GM12878 (cell line): ENCODE data around the gene LSAMP. TPM values are rescaled to one million over a fixed set of nuclear protein-coding genes. Genes with fewer than 3 reads are reported as not detected.

Experiments used
- ATAC-seq: fragments of 200-7000 bp; cut with Tn5 transposase; 3 replicates; pipeline ENCODE4 v1.9.1; 2020; ENCODE audit warnings: mild to moderate bottlenecking, moderate library complexity
- BruUV-seq: library from RNA; stranded (reverse); fragments of 400-500 nt; replicated peaks from 2 replicates; lab custom pipeline; 2021; lab: Mats Ljungman, UMichigan
- CTCF ChIA-PET: fragments of 300-600 bp; sonication (Branson Sonifier 250); formaldehyde crosslinking; extraction: SDS; loops from one replicate; lab custom pipeline; 2021; ENCODE audit warnings: inconsistent platforms; lab: Yijun Ruan, JAX
- POLR2A ChIA-PET: fragments of 350-600 bp; formaldehyde crosslinking; extraction: SDS; loops from one replicate; lab custom pipeline; 2021; ENCODE audit warnings: inconsistent platforms; lab: Charles Lee
- RAD21 ChIA-PET: fragments of 300-600 bp; sonication (Branson Sonifier 250); formaldehyde crosslinking; loops from one replicate; lab custom pipeline; 2023; ENCODE audit warnings: antibody characterized with exemption; ENCODE audit not compliant: unreplicated experiment; lab: Charles Lee
- SMC1A ChIA-PET: fragments of 300-600 bp; sonication (Branson Sonifier 250); formaldehyde crosslinking; loops from one replicate; lab custom pipeline; 2023; ENCODE audit not compliant: unreplicated experiment, uncharacterized antibody; lab: Charles Lee
- DNase-seq: peaks from one replicate; pipeline ENCODE4 v3.0.0-alpha.2; 2011; ENCODE audit warnings: low read depth, low spot score
- FAIRE-seq: peaks from 3 replicates; lab custom pipeline; 2011; peaks lifted over from hg19 to GRCh38; lab: Jason Lieb, UNC
- H2AFZ ChIP-seq: 2 replicates; pipeline ENCODE4 v1.6.0; 2011; ENCODE audit warnings: low read depth, low read length, control low read depth; ENCODE audit not compliant: control insufficient read depth
- H3K27ac ChIP-seq: 2 replicates; pipeline ENCODE4 v1.5.1; 2011; ENCODE audit warnings: control low read depth; ENCODE audit not compliant: control insufficient read depth, insufficient read depth
- H3K27me3 ChIP-seq, 2 experiments: replicated peaks in 1 of 2; 2 replicates each; pipeline versions ENCODE4 v1.6.0 to v1.6.1; 2011; ENCODE audit warnings: low read length in 1 of 2; ENCODE audit not compliant: control insufficient read depth in 2 of 2, insufficient read depth in 2 of 2
- H3K36me3 ChIP-seq, 2 experiments: 2 replicates each; pipeline ENCODE4 v1.5.1; 2011; ENCODE audit warnings: low read length in 1 of 2; ENCODE audit not compliant: control insufficient read depth in 2 of 2, insufficient read depth in 2 of 2
- H3K4me1 ChIP-seq: 2 replicates; pipeline ENCODE4 v1.6.1; 2011; ENCODE audit warnings: mild to moderate bottlenecking, low read length, moderate library complexity, mixed read lengths; ENCODE audit not compliant: control insufficient read depth, insufficient read depth
- H3K4me2 ChIP-seq: 2 replicates; pipeline ENCODE4 v1.6.0; 2011; ENCODE audit warnings: control low read depth; ENCODE audit not compliant: control insufficient read depth, insufficient read depth
- H3K4me3 ChIP-seq: fragments of 200-600 bp; sonication (generic); 2 replicates; pipeline ENCODE4 v1.5.1; 2016
- H3K79me2 ChIP-seq: 2 replicates; pipeline ENCODE4 v1.6.0; 2011; ENCODE audit warnings: low read length; ENCODE audit not compliant: control insufficient read depth, insufficient read depth
- H3K9ac ChIP-seq: 2 replicates; pipeline ENCODE4 v1.8.0; 2011; ENCODE audit warnings: low read length, control low read depth, mixed read lengths; ENCODE audit not compliant: control insufficient read depth, insufficient read depth
- H3K9me3 ChIP-seq: replicated peaks from 3 replicates; pipeline ENCODE4 v1.5.1; 2011; ENCODE audit warnings: mild to moderate bottlenecking, low read length; ENCODE audit not compliant: control insufficient read depth, insufficient read depth
- H4K20me1 ChIP-seq: 2 replicates; pipeline ENCODE4 v1.6.0; 2011; ENCODE audit not compliant: control insufficient read depth, insufficient read depth
- ASH2L ChIP-seq: fragments of 300-600, 200-600 bp; sonication (generic); IDR thresholded peaks from 2 replicates; pipeline ENCODE4 v1.6.1; 2017; ENCODE audit warnings: low read depth, mild to moderate bottlenecking, borderline replicate concordance
- BACH1 ChIP-seq: fragments of 450-650 bp; IDR thresholded peaks from 2 replicates; pipeline ENCODE4 v1.6.1; 2017; ENCODE audit warnings: mild to moderate bottlenecking, borderline replicate concordance
- CHD1 ChIP-seq: IDR thresholded peaks from 2 replicates; pipeline ENCODE4 v1.6.1; 2012; ENCODE audit warnings: low read depth, low read length, improper control_type of control experiment
- CHD2 ChIP-seq: IDR thresholded peaks from 2 replicates; pipeline ENCODE4 v1.6.1; 2011; ENCODE audit warnings: low read depth, low read length, improper control_type of control experiment, borderline replicate concordance
- ESRRA ChIP-seq: IDR thresholded peaks from 2 replicates; pipeline ENCODE4 v1.6.1; 2012; ENCODE audit warnings: mild to moderate bottlenecking, low read length, improper control_type of control experiment
- MTA2 ChIP-seq: fragments of 450-650 bp; IDR thresholded peaks from 2 replicates; pipeline ENCODE4 v1.6.1; 2016; ENCODE audit warnings: low read depth, mild to moderate bottlenecking, moderate library complexity
- MXI1 ChIP-seq: fragments of 150-350 bp; IDR thresholded peaks from 2 replicates; pipeline ENCODE4 v1.6.1; 2011; ENCODE audit warnings: low read depth, mild to moderate bottlenecking, inconsistent platforms, low read length, improper control_type of control experiment
- NFYA ChIP-seq: IDR thresholded peaks from 2 replicates; pipeline ENCODE4 v1.6.1; 2011; ENCODE audit warnings: low read depth, mild to moderate bottlenecking, low read length, improper control_type of control experiment, borderline replicate concordance
- NRF1 ChIP-seq: conservative IDR thresholded peaks from 2 replicates; pipeline ENCODE4 v1.6.1; 2011; ENCODE audit warnings: mild to moderate bottlenecking, low read depth, low read length, improper control_type of control experiment
- RB1 ChIP-seq: fragments of 450-650 bp; formaldehyde crosslinking; IDR thresholded peaks from 2 replicates; pipeline ENCODE4 v1.6.1; 2017; ENCODE audit warnings: mild to moderate bottlenecking, borderline replicate concordance
- SMAD1 ChIP-seq: fragments of 450-650 bp; IDR thresholded peaks from 2 replicates; pipeline ENCODE4 v1.6.1; 2018; ENCODE audit warnings: mild to moderate bottlenecking, low read depth; ENCODE audit not compliant: partially characterized antibody
- SPI1 ChIP-seq: IDR thresholded peaks from 2 replicates; pipeline ENCODE4 v1.6.1; 2011; ENCODE audit warnings: low read depth, mild to moderate bottlenecking, low read length, moderate library complexity, borderline replicate concordance; ENCODE audit not compliant: insufficient read depth
- TCF3 ChIP-seq: IDR thresholded peaks from 2 replicates; pipeline ENCODE4 v1.6.1; 2012; ENCODE audit warnings: low read depth, mild to moderate bottlenecking, low read length, borderline replicate concordance; ENCODE audit not compliant: insufficient read depth
- USF1 ChIP-seq: IDR thresholded peaks from 2 replicates; pipeline ENCODE4 v1.6.1; 2011; ENCODE audit warnings: borderline replicate concordance, low read depth, mild to moderate bottlenecking, moderate library complexity, mixed read lengths, low read length; ENCODE audit not compliant: insufficient read depth; ENCODE audit errors: extremely low read length
- YY1 ChIP-seq: IDR thresholded peaks from 2 replicates; pipeline ENCODE4 v1.6.1; 2011; ENCODE audit warnings: low read depth, mild to moderate bottlenecking, low read length
- ZNF622 ChIP-seq: fragments of 450-650 bp; IDR thresholded peaks from 2 replicates; pipeline ENCODE4 v1.6.1; 2017; ENCODE audit warnings: mild to moderate bottlenecking, inconsistent platforms
- WGBS: methylation state at CpG from one replicate; pipeline ENCODE4 v1.1.6; 2016; ENCODE audit warnings: low lambda C conversion rate; ENCODE audit not compliant: insufficient replicate concordance, insufficient coverage; ENCODE audit errors: missing lambda C conversion rate; 5-methylcytosine and 5-hydroxymethylcytosine counted together
- in situ Hi-C: fragments of 300-500 bp; cut with MboI; formaldehyde crosslinking; loops from 9 replicates; pipeline ENCODE4 v1.14.3; 2018; ENCODE audit warnings: mixed read lengths
- intact Hi-C: fragments of 100-400 bp; cut with micrococcal nuclease; formaldehyde crosslinking; loops from one replicate; pipeline ENCODE4 v1.14.2; 2022; ENCODE audit not compliant: unreplicated experiment
- polyA plus RNA-seq, 11 experiments: library from polyadenylated mRNA; depleted of rRNA in 4 of 11; unstranded in 6 of 11; stranded (reverse) in 5 of 11; fragments of >200 nt; fragmentation: Nextera tagmentation in 4 of 11; fragmentation: Illumina TruSeq in 1 of 11; extraction: Ambion mirVana in 4 of 11; extraction: Trizol in 1 of 11; gene quantifications; 1 replicate in 1 of 11; 2 replicates in 10 of 11; pipeline versions ENCODE4 v1.2.1 to v1.2.3, GENCODE V29; 2011 to 2016; ENCODE audit warnings: inconsistent platforms in 2 of 11, missing spikeins in 2 of 11, low read depth in 1 of 11
- total RNA-seq, 4 experiments: library from RNA; depleted of rRNA in 3 of 4; stranded (reverse); fragments of >200 nt in 3 of 4; fragmentation: Illumina TruSeq in 1 of 4; extraction: Trizol in 1 of 4; gene quantifications; 2 replicates each; pipeline versions ENCODE4 v1.2.1 to v1.2.3, GENCODE V29; 2013 to 2021
- TF ChIP-seq, protein P1 (sequence below): IDR thresholded peaks from 2 replicates; pipeline ENCODE4 v1.6.1; 2011; ENCODE audit warnings: mild to moderate bottlenecking, low read depth, low read length, moderate library complexity; ENCODE audit not compliant: insufficient replicate concordance
- TF ChIP-seq, protein P2 (sequence below): IDR thresholded peaks from 2 replicates; pipeline ENCODE4 v1.6.1; 2011; ENCODE audit warnings: low read depth, mild to moderate bottlenecking, low read length, moderate library complexity, borderline replicate concordance; ENCODE audit errors: extremely low read depth
- TF ChIP-seq, protein P3 (sequence below): IDR thresholded peaks from 2 replicates; pipeline ENCODE4 v1.6.1; 2012; ENCODE audit warnings: low read length, inconsistent platforms

LSAMP gene
- total and polyA plus RNA-seq, 10 of the 15 experiments (the other 5 are each of a cell fraction or from before 2014, with no cell fraction given): 2.0 to 12.7 (median 6.5) TPM

DNA sequence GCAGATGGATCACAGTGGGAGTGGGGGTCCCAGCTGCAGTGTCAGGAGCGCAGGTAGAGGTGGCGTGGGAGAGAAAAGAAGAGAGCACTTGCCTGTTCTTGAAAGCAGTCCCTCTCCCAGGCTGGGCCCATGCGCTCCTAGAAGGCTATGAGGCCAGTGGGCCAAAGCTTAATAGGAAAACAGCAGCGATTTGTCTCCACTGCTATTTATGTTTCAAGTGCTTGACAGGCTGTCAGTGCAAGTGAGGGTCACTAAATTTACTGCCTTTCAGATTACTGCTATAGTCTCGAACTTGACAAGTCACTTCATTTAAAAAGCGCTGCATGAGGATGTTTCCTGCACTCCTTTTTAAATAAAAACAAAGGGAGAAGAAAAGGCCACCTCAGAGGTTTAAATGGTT is 582.4 kb downstream of the LSAMP start:
- no peaks in the 10 kb centered on the region for H3K79me2 ChIP-seq
- ChIA-PET CTCF (no interaction called here), SMC1A (interaction anchor here (1.2 kb wide), 1 partner anchor 28 kb away, joined by 4 read pairs; no protein-coding TSS in a partner anchor), RAD21 (no interaction called here), POLR2A (no interaction called here)
- no peaks in the 10 kb centered on the region for H4K20me1 ChIP-seq
- H3K36me3 ChIP-seq: no peaks in the 10 kb centered on the region
- H3K27me3 ChIP-seq: 0 out of 4 replicates have a peak, but pooled peaks cover 0 to 3% of the 10 kb centered on the region in 2 experiments
- no peak overlapping the region for H2AFZ ChIP-seq
- intact Hi-C loops (no loop called here), in situ Hi-C loops (no loop called here)
- BruUV-seq: no TSS peak
- H3K4me2 ChIP-seq: no peak overlapping the region
- TF ChIP-seq NFYA: no peak
- TF ChIP-seq, protein P1, sequence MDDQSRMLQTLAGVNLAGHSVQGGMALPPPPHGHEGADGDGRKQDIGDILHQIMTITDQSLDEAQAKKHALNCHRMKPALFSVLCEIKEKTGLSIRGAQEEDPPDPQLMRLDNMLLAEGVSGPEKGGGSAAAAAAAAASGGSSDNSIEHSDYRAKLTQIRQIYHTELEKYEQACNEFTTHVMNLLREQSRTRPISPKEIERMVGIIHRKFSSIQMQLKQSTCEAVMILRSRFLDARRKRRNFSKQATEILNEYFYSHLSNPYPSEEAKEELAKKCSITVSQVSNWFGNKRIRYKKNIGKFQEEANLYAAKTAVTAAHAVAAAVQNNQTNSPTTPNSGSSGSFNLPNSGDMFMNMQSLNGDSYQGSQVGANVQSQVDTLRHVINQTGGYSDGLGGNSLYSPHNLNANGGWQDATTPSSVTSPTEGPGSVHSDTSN: no peak
- TF ChIP-seq ASH2L: no peak
- no peak for TF ChIP-seq YY1
- TF ChIP-seq MTA2: no peak
- no peak for TF ChIP-seq MXI1
- no peak for TF ChIP-seq ESRRA
- no peak for TF ChIP-seq CHD1
- no peak for TF ChIP-seq TCF3
- TF ChIP-seq, protein P2, sequence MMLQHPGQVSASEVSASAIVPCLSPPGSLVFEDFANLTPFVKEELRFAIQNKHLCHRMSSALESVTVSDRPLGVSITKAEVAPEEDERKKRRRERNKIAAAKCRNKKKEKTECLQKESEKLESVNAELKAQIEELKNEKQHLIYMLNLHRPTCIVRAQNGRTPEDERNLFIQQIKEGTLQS: no peak
- TF ChIP-seq RB1: no peak
- TF ChIP-seq, protein P3, sequence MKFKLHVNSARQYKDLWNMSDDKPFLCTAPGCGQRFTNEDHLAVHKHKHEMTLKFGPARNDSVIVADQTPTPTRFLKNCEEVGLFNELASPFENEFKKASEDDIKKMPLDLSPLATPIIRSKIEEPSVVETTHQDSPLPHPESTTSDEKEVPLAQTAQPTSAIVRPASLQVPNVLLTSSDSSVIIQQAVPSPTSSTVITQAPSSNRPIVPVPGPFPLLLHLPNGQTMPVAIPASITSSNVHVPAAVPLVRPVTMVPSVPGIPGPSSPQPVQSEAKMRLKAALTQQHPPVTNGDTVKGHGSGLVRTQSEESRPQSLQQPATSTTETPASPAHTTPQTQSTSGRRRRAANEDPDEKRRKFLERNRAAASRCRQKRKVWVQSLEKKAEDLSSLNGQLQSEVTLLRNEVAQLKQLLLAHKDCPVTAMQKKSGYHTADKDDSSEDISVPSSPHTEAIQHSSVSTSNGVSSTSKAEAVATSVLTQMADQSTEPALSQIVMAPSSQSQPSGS: no peak
- TF ChIP-seq NRF1: no peak
- TF ChIP-seq SMAD1: no peak
- no peak for TF ChIP-seq ZNF622
- no peak for TF ChIP-seq CHD2
- TF ChIP-seq BACH1: no peak
- TF ChIP-seq SPI1: no peak
- TF ChIP-seq USF1: no peak
- DNase-seq: no peak
- WGBS: 24% methylated on average over 6 of the region's 6 CpGs
- FAIRE-seq: no peak
- no peak overlapping the region for H3K9ac ChIP-seq
- H3K9me3 ChIP-seq: no peaks in the 10 kb centered on the region
- H3K27ac ChIP-seq: no peak overlapping the region
- ATAC-seq: no peak
- H3K4me3 ChIP-seq: no peak overlapping the region
- H3K4me1 ChIP-seq: no peaks in the 10 kb centered on the region
